Neuron (in vitro differentiated cells): ENCODE data around the gene TMEM205.
"Not testable (repeated sequence)": the region's sequence is repeated elsewhere in the genome, so short reads cannot be mapped to it uniquely, and the experiment has no call there.

Experiments used
- H2AFZ ChIP-seq: one replicate; pipeline ENCODE4 v1.6.1; 2013; ENCODE audit warnings: low read depth, mild to moderate bottlenecking, inconsistent platforms, low read length, moderate library complexity
- H3K27me3 ChIP-seq: one replicate; pipeline ENCODE4 v1.6.1; 2013; ENCODE audit warnings: low read length; ENCODE audit not compliant: insufficient read depth
- H3K36me3 ChIP-seq: one replicate; pipeline ENCODE4 v1.6.1; 2013; ENCODE audit warnings: low read length; ENCODE audit not compliant: insufficient read depth
- H3K4me1 ChIP-seq: one replicate; pipeline ENCODE4 v1.6.1; 2013; ENCODE audit warnings: low read length; ENCODE audit not compliant: insufficient read depth
- H3K4me3 ChIP-seq: 2 replicates; pipeline ENCODE4 v1.5.1; 2013; ENCODE audit warnings: mild to moderate bottlenecking, low read length, moderate library complexity
- H3K9me3 ChIP-seq: one replicate; pipeline ENCODE4 v1.6.1; 2013; ENCODE audit warnings: low read length

The TMEM205 gene

GRCh38 chr19:11346104-11346940, at the start of gene TMEM205, which contains the start of gene CCDC159:
TMEM205 (minus strand) TSS chr19:11346268; CDS start chr19:11345619, 649 bp downstream.
CCDC159 (plus strand) TSS chr19:11346519; CDS start chr19:11346607, 88 bp downstream.
- peak within 1 kb of the TSS; percentile 68 for H3K4me3 ChIP-seq
- H3K4me1 ChIP-seq, result peaks cover 8% of the 10 kb centered on the region
- H3K36me3 ChIP-seq, result peaks cover 4% of the 10 kb centered on the region
- H2AFZ ChIP-seq, result peak within 1 kb of the TSS; percentile 27
- H3K27me3 ChIP-seq, result no peaks in the 10 kb centered on the region
- H3K9me3 ChIP-seq, result peaks cover 7% of the 10 kb centered on the region

- no peak overlapping the region for H2AFZ ChIP-seq
- H3K36me3 ChIP-seq, result no peaks in the 10 kb centered on the region
- no peaks in the 10 kb centered on the region for H3K4me1 ChIP-seq
- no peaks in the 10 kb centered on the region for H3K27me3 ChIP-seq
- no peak overlapping the region for H3K4me3 ChIP-seq
- no peaks in the 10 kb centered on the region for H3K9me3 ChIP-seq
Measured at GRCh38 chr19:11390933-11391680, 45.0 kb upstream of the TMEM205 start.

GRCh38 chr19:11390359-11390758, 44.3 kb upstream of the TMEM205 start:
- no peaks in the 10 kb centered on the region for H3K27me3 ChIP-seq
- no peak overlapping the region for H2AFZ ChIP-seq
- no peak overlapping the region for H3K4me3 ChIP-seq
- H3K4me1 ChIP-seq, result no peaks in the 10 kb centered on the region
- H3K9me3 ChIP-seq, result no peaks in the 10 kb centered on the region
- no peaks in the 10 kb centered on the region for H3K36me3 ChIP-seq

GRCh38 chr19:11387162-11388034, 41.3 kb upstream of the TMEM205 start:
- Histone ChIP-seq H3K27me3 (peaks cover 13% of the 10 kb centered on the region), H2AFZ (no peak overlapping the region), H3K4me1 (peaks cover 7% of the 10 kb centered on the region), H3K9me3 (no peaks in the 10 kb centered on the region), H3K4me3 (no peak overlapping the region), H3K36me3 (no peaks in the 10 kb centered on the region)

- Histone ChIP-seq H3K4me1 (peaks cover 10% of the 10 kb centered on the region), H3K36me3 (no peaks in the 10 kb centered on the region)
Measured at GRCh38 chr19:11384778-11385129, 38.7 kb upstream of the TMEM205 start.

GRCh38 chr19:11383706-11384048, 37.6 kb upstream of the TMEM205 start:
- H3K9me3 ChIP-seq, result no peaks in the 10 kb centered on the region
- H3K4me3 ChIP-seq, result peak overlapping the region; percentile 38
- H3K4me1 ChIP-seq, result peaks cover 10% of the 10 kb centered on the region
- peaks cover 13% of the 10 kb centered on the region for H3K27me3 ChIP-seq
- no peaks in the 10 kb centered on the region for H3K36me3 ChIP-seq
- H2AFZ ChIP-seq, result peak overlapping the region; percentile 70

More at GRCh38 chr19:11384778-11385129, 38.7 kb upstream of the TMEM205 start:
- Histone ChIP-seq H3K4me3 (no peak overlapping the region), H3K27me3 (peaks cover 13% of the 10 kb centered on the region), H3K9me3 (no peaks in the 10 kb centered on the region), H2AFZ (no peak overlapping the region)

- Histone ChIP-seq H3K4me1 (peaks cover 12% of the 10 kb centered on the region), H3K27me3 (peaks cover 13% of the 10 kb centered on the region), H3K36me3 (no peaks in the 10 kb centered on the region), H3K4me3 (peak overlapping the region; percentile 38), H2AFZ (peak overlapping the region; percentile 19), H3K9me3 (no peaks in the 10 kb centered on the region)
Measured at GRCh38 chr19:11382898-11383705, 37.0 kb upstream of the TMEM205 start.

GRCh38 chr19:11380653-11381537, 34.8 kb upstream of the TMEM205 start:
- Histone ChIP-seq H3K36me3 (no peaks in the 10 kb centered on the region), H2AFZ (peak overlapping the region; percentile 66), H3K9me3 (no peaks in the 10 kb centered on the region), H3K27me3 (peaks cover 13% of the 10 kb centered on the region), H3K4me1 (peaks cover 12% of the 10 kb centered on the region), H3K4me3 (peak overlapping the region; percentile 61)

GRCh38 chr19:11379857-11380350, 33.8 kb upstream of the TMEM205 start:
- Histone ChIP-seq H3K4me1 (peaks cover 20% of the 10 kb centered on the region), H3K36me3 (no peaks in the 10 kb centered on the region), H3K4me3 (no peak overlapping the region), H3K9me3 (no peaks in the 10 kb centered on the region), H3K27me3 (peaks cover 13% of the 10 kb centered on the region), H2AFZ (no peak overlapping the region)

GRCh38 chr19:11379269-11379845, 33.3 kb upstream of the TMEM205 start:
- H3K4me3 ChIP-seq, H3K9me3 ChIP-seq, H2AFZ ChIP-seq, H3K36me3 ChIP-seq: not testable (repeated sequence)
- Histone ChIP-seq H3K27me3 (peaks cover 13% of the 10 kb centered on the region), H3K4me1 (peaks cover 19% of the 10 kb centered on the region)
